Dendritic cell treated with granulocyte-macrophage colony-stimulating factor and Interleukin-4, amounts not matched to agents 40 ng/mL and 50 ng/mL, for 4 days (primary cell): ENCODE results near the gene MAPK14.
A peak's percentile ranks its signal among the peaks of the same experiment; 100 is the strongest.
"Not testable (repeated sequence)": the region's sequence is repeated elsewhere in the genome, so short reads cannot be mapped to it uniquely, and the experiment has no call there.

Experiments
- H3K27ac Mint-ChIP-seq: one replicate; pipeline ENCODE4 v1.8.0; 2022; ENCODE audit warnings: mild to moderate bottlenecking, mixed read lengths
- H3K27me3 Mint-ChIP-seq: one replicate; pipeline ENCODE4 v1.8.0; 2022; ENCODE audit warnings: mild to moderate bottlenecking, mixed read lengths
- H3K36me3 Mint-ChIP-seq: one replicate; pipeline ENCODE4 v1.8.0; 2022; ENCODE audit warnings: low read depth, mixed read lengths
- H3K4me1 Mint-ChIP-seq: one replicate; pipeline ENCODE4 v1.8.0; 2022; ENCODE audit warnings: low read depth, mixed read lengths
- H3K4me3 Mint-ChIP-seq: one replicate; pipeline ENCODE4 v1.8.0; 2022; ENCODE audit warnings: mild to moderate bottlenecking, moderate library complexity, mixed read lengths
- H3K9me3 Mint-ChIP-seq: one replicate; pipeline ENCODE4 v1.8.0; 2022; ENCODE audit warnings: mixed read lengths
- intact Hi-C: fragments of 100-400 bp; cut with micrococcal nuclease; formaldehyde crosslinking; loops from one replicate; pipeline ENCODE4 v1.15.0; 2022

MAPK14 gene

DNA sequence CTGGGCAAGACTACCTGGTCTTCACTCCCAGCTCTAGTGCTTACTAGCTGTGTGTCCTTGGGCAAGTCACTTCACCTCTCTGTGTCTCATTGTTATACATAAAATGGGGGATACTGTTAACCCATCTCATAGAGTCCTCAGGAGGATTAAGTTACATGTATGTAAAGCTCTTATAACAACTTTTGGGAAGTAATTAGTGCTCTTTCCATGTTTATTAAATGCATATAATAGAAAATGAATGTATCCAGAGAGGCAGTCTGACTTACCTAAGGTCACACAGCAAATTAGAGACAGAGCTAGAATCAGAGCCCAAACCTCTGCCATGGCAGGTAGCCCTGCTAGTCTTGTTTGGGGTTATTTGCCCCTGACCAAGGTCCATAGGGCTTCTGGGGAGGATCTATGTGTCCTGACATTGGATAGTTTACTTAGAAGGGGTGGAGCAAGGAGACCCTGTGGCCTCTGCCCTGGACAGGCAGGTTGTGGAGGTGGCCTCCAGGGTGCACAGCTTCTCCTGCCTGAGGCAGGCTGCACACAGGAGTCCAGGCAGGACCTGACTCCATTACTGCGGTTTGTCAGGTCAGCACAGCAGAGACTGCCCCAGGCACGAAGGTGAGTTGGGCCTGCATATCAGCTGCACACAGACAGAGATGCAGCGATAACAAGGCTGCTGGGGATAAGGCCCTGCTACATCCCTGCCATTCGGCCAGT lies 94.3 kb downstream of the MAPK14 start:
- Mint-ChIP-seq H3K9me3 (no peaks in the 10 kb centered on the region), H3K27ac (peak overlapping the region; percentile 87), H3K4me1 (peaks cover 82% of the 10 kb centered on the region), H3K27me3 (no peaks in the 10 kb centered on the region), H3K36me3 (peaks cover 36% of the 10 kb centered on the region), H3K4me3 (no peak overlapping the region)
- intact Hi-C loops, result loop anchor here (5.0 kb wide), 1 partner anchor 240 kb away; no protein-coding TSS in a partner anchor

DNA sequence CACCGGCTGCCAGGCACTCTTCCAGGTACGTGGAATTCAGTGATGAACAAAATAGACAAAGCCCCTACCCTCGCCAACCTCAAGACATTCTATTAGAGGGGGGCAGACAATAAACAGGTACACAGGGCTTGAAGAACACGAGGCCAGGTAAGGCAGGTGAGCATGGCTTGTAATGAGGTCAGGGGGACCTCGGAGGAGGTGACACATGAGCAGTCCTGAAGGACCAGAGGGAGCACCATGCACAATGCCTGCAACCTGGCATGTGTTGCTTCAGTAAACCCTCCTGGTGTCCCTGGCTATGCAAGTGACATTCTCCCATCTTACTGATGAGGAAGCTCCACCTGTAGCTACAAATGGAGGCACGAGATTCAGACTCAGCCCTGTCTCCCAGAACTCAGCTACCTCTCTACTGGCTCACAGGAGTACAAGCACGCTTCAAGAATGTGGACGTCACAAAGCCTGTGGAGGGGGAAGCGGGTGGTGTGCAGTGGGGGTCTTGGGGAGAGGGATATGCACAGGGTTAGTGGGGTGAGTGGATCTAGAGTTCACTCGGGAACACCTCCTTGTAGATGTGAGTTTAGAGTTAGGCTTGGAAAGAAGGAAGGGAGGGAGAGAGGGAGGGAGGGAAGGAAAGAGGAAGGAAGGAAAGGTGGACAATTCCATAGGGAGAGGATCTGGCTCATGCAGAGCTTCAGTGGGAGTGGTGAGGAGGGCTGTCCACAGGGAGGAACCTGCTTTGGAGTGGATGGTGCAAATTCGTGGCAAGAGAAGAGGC lies 95.1 kb downstream of the MAPK14 start:
- H3K27me3 Mint-ChIP-seq, result no peaks in the 10 kb centered on the region
- peak overlapping the region; percentile 87 for H3K27ac Mint-ChIP-seq
- peaks cover 28% of the 10 kb centered on the region for H3K36me3 Mint-ChIP-seq
- no peaks in the 10 kb centered on the region for H3K9me3 Mint-ChIP-seq
- H3K4me1 Mint-ChIP-seq, result peaks cover 84% of the 10 kb centered on the region
- intact Hi-C loops, result loop anchor here (5.0 kb wide), 1 partner anchor 240 kb away; no protein-coding TSS in a partner anchor
- H3K4me3 Mint-ChIP-seq, result no peak overlapping the region

DNA sequence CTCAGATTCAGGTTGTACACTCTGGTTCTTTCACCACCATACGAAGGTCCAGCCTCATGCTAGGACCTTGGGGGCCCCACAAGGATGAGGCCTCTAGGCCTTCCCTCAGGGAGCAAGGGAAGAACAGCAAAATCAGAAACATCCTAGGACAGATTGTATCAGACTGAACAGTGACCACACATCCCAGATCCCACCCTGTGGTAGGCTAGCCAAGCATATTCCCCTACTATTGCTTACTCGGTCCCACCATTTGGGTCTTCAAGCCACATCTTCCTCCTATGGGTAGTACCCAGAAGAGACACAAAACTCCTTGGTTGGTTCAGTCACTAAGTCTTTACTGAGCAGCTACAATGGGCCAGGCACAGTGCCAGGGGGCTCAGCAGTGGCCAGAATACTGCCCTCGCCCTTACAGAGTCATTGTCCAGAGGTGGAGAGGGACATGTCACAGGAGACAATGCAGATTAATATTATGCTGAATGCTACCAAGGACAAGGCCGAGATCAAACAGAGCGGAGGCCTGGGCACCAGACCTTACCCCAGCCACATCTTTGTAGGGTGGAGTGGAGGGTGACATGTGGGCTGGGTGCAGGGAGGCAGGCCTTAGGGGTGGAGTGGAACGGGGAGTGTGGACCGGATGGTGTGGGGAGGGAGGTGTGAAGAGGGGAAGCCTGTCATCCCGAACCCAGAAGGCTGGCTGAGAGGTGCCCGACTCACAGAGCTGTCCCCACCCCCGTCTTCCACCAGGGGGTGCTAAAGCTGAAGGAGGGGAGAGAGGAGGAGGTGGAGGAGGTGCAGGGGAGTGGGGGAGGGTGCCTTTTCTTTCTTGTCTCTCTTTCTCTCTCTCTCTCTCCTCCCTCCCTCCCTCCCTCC lies 95.9 kb downstream of the MAPK14 start:
- intact Hi-C loops, result loop anchor here (1.0 to 5.0 kb wide), 2 partner anchors 73 to 239 kb away; partner anchors contain the start of gene BRPF3
- H3K27me3 Mint-ChIP-seq, result no peaks in the 10 kb centered on the region
- H3K4me3 Mint-ChIP-seq, result no peak overlapping the region
- H3K27ac Mint-ChIP-seq, result peak overlapping the region; percentile 74
- H3K9me3 Mint-ChIP-seq, result no peaks in the 10 kb centered on the region
- H3K36me3 Mint-ChIP-seq, result peaks cover 20% of the 10 kb centered on the region
- peaks cover 84% of the 10 kb centered on the region for H3K4me1 Mint-ChIP-seq

DNA sequence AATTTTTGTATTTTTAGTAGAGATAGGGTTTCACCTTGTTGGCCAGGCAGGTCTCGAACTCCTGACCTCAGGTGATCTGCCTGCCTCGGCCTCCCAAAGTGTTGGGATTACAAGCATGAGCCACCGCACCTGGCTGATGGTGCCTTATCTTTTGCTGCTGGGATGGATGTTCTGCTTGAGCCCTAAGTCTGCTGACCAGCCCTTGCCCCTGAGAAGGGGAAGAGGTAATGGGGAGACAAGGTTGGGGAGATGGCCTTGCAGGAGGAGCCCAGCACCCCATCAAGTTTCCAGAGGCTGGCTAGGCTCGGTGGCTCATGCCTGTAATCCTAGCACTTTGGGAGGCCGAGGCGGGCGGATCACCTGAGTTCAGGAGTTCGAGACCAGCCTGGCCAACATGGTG lies 96.7 kb downstream of the MAPK14 start:
- not testable (repeated sequence) for H3K9me3 Mint-ChIP-seq, H3K27me3 Mint-ChIP-seq
- intact Hi-C loops, result loop anchor here (1.0 to 5.0 kb wide), 2 partner anchors 72 to 238 kb away; partner anchors contain the start of gene BRPF3
- Mint-ChIP-seq H3K4me3 (peak overlapping the region; percentile 53), H3K4me1 (peaks cover 79% of the 10 kb centered on the region), H3K27ac (peak overlapping the region; percentile 74), H3K36me3 (peaks cover 15% of the 10 kb centered on the region)

DNA sequence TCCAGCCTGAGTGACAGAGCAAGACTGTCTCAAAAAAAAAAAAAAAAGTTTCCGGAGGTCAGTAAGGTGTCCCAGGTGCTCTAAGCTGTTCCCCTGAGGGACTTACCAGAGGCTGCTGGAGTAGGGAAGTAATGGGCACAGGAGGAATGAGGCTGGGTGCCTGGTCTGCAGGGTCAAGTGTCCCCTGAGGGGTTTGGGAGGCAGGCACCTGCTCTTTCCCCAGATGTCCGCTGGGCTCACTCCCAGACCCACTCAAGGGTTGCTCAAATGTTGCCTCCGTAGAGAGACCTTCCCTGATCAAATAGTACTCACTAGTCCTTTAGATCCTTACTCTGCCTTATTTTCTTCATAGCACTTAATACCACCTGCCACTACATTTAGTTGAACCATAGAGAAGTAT lies 97.3 kb downstream of the MAPK14 start:
- intact Hi-C loops, result loop anchor here (1.0 to 5.0 kb wide), 2 partner anchors 71 to 237 kb away; partner anchors contain the start of gene BRPF3

DNA sequence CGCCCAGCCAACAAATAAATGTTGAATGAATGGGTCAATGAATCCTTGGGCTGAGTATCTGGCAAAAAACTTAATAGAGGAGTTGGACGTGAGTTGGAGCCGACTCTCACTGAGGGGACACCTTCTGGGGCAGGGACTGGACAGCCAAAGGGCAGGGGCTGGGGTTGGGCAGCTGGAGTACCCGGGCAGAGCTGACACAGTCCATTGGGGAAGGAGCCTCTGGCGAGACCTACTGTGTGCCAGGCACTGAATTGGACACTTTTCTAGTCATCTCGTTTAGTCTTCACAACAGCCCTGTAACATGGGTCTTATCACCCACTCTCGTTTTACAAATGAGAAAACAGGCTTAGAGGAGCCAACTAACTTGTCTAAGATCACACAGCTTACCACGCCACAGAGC lies 98.0 kb downstream of the MAPK14 start:
- Mint-ChIP-seq H3K27me3 (no peaks in the 10 kb centered on the region), H3K4me3 (no peak overlapping the region)

More for the DNA sequence above, 97.3 kb downstream of the MAPK14 start:
- H3K27me3 Mint-ChIP-seq, result no peaks in the 10 kb centered on the region
- peaks cover 9% of the 10 kb centered on the region for H3K36me3 Mint-ChIP-seq
- no peak overlapping the region for H3K4me3 Mint-ChIP-seq
- no peak overlapping the region for H3K27ac Mint-ChIP-seq
- peaks cover 78% of the 10 kb centered on the region for H3K4me1 Mint-ChIP-seq
- no peaks in the 10 kb centered on the region for H3K9me3 Mint-ChIP-seq

DNA sequence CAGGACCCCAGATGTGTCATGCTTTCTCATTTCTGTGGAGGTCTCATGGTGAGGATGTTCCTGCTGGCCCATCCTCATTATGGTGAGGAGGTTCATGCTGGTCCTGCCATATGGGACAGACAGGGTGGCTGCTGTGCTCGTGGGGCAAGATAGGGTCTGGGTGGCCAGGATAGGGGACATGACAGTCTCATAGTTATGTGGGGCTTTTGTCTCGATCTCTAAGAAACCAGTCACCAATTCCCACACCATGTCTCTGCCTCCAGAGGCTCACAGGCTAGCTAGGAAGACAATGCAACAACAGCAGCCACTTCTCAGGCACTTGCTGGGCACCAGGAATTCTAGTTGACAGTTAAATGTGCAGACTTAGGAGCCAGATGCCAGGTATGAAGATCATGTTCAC lies 98.5 kb downstream of the MAPK14 start:
- Mint-ChIP-seq H3K4me3 (no peak overlapping the region), H3K4me1 (peaks cover 70% of the 10 kb centered on the region), H3K27me3 (no peaks in the 10 kb centered on the region), H3K9me3 (no peaks in the 10 kb centered on the region), H3K27ac (peak overlapping the region; percentile 80), H3K36me3 (peaks cover 8% of the 10 kb centered on the region)
- intact Hi-C loops, result no loop called here

More for the DNA sequence above, 98.0 kb downstream of the MAPK14 start:
- H3K9me3 Mint-ChIP-seq, result no peaks in the 10 kb centered on the region
- H3K4me1 Mint-ChIP-seq, result peaks cover 72% of the 10 kb centered on the region
- intact Hi-C loops, result no loop called here
- peak overlapping the region; percentile 80 for H3K27ac Mint-ChIP-seq
- H3K36me3 Mint-ChIP-seq, result peaks cover 8% of the 10 kb centered on the region

DNA sequence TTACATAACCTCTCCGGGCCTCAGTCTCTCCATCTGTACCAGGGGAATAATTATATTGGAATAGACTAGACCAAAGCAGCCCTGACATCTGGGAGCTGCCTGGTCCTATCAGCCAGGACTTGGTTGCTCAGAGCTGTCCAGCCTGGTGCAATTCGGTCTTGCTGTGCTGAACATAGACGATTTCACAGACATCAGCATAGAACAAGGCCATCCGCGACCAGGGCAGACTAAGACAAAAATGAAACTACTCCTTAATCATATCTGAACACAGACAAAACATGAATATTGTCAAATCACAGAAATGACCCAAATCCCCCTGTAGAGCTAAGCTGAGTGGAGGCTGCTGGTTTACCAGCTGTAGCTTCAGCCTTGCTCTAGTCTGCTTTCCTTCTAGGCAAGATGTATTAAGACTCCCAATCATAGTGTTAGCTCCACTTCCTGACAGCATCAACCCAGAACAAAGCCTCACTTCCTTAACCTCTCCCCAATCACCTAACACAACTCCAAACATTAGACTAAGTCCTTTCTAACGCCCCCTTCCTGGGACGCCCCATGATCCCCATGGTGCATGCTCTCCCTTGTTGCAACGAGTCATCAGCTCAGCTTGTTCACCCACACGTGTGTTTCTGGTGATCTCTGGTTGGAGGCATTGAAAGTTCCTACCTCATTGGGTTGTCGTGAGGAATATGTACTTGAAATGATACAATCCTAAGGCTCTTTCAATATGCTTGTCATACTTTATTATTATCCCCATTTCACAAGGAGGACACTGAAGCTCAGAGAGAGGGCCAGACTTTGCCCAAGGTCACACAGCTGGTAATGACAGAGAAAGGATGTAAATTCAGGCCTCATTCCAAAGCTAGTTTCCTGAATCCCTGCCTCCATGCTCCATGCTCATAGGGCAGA lies 99.2 kb downstream of the MAPK14 start:
- Mint-ChIP-seq H3K36me3 (peaks cover 8% of the 10 kb centered on the region), H3K4me1 (peaks cover 69% of the 10 kb centered on the region), H3K27ac (peak overlapping the region; percentile 80), H3K9me3 (no peaks in the 10 kb centered on the region), H3K4me3 (no peak overlapping the region), H3K27me3 (no peaks in the 10 kb centered on the region)
- intact Hi-C loops, result no loop called here

DNA sequence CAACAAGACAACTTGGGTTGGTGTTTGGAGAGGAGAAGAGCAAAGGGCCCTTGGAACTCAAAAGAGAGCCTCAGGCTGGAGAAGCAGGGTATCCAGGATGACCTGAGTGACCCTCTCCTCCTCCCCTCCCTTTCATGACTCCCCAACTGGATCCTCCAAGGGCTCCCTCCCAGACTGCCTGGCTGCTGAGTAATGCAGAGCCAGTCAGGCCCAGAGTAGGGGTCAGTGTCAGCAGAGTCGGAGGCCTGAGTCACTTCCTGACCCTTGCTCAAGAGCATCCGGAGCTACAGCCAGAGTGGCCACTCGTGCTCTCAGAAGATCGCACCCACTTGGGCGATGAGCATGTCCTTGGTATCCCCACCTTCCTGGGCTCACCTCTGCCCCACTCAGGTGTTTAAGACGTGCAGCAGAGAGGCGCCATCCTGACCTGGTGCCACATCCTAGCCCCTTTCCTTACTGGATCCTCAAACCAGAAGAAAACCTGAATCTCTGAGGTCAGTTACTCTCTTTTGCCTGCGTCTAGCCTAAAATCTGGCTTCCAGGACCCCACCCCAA lies 99.9 kb downstream of the MAPK14 start:
- intact Hi-C loops, result no loop called here
- Mint-ChIP-seq H3K27ac (peak overlapping the region; percentile 80), H3K4me1 (peaks cover 71% of the 10 kb centered on the region), H3K27me3 (peaks cover 2% of the 10 kb centered on the region), H3K4me3 (peak overlapping the region; percentile 46), H3K9me3 (no peaks in the 10 kb centered on the region), H3K36me3 (peaks cover 3% of the 10 kb centered on the region)

DNA sequence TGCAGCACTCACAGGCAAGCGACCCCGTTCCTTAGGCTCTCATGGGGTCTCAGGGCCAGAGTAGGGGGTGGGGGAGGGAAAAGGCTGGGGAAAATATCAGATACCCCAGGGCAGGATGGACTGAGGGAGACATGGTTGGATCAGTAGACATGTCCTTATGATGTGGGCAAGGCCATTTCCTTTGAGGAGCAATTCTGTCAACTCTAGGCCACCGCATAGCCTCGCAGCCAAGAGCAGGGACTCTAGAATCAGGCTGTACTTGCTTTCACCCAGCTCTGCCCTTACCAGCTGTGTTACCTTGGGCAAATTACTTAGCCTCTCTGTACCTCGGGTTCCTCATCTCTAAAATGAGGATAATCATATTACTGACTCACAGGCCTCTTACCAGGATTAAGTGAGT lies 100.5 kb downstream of the MAPK14 start:
- Mint-ChIP-seq H3K27ac (peak overlapping the region; percentile 80), H3K27me3 (peaks cover 2% of the 10 kb centered on the region), H3K36me3 (peaks cover 8% of the 10 kb centered on the region), H3K4me1 (peaks cover 68% of the 10 kb centered on the region), H3K4me3 (peak overlapping the region; percentile 46), H3K9me3 (no peaks in the 10 kb centered on the region)
- intact Hi-C loops, result no loop called here

DNA sequence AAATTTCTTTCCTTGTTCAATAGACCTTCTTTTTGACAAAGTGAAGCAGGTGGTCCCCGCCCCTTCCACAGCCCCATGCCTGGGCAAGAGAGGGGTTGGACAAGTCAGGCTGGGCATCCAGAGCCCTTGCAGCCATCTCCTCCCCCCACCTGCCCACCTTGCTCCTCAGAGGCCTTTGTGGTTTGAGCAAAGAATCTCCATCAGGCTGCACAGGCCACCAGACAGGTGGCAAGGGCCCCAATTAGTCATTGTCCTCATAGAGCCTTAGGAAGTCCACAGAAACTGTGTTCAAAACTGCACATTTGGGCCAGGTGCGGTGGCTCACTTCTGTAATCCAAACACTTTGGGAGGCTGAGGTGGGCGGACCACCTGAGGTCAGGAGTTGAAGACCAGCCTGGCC lies 101.2 kb downstream of the MAPK14 start:
- H3K4me1 Mint-ChIP-seq, result peaks cover 65% of the 10 kb centered on the region
- intact Hi-C loops, result no loop called here
- no peaks in the 10 kb centered on the region for H3K9me3 Mint-ChIP-seq
- H3K27me3 Mint-ChIP-seq, result peaks cover 3% of the 10 kb centered on the region
- H3K36me3 Mint-ChIP-seq, result peaks cover 15% of the 10 kb centered on the region
- H3K4me3 Mint-ChIP-seq, result no peak overlapping the region
- peak overlapping the region; percentile 80 for H3K27ac Mint-ChIP-seq

DNA sequence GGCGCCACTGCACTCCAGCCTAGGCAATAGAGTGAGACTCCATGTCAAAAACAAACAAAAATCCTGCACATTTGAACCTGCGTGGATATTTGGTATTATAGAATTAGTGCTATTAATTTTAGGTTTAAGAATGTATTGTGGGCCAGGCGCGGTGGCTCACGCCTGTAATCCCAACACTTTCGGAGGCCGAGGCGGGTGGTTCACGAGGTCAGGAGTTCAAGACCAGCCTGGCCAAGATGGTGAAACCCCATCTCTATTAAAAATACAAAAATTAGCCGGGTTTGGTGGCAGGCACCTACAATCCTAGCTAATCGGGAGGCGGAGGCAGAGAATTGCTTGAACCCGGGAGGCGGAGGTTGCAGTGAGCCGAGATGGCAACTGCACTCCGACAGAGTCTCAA lies 101.7 kb downstream of the MAPK14 start:
- Mint-ChIP-seq H3K36me3 (peaks cover 19% of the 10 kb centered on the region), H3K27ac (peak overlapping the region; percentile 65), H3K4me1 (peaks cover 63% of the 10 kb centered on the region)
- H3K4me3 Mint-ChIP-seq, H3K27me3 Mint-ChIP-seq, H3K9me3 Mint-ChIP-seq, intact Hi-C loops: not testable (repeated sequence)
